WTC11 (cell line): ENCODE measurements around the gene MIPEP. TPM values are rescaled to one million over a fixed set of nuclear protein-coding genes. Genes with fewer than 3 reads are reported as not detected.

Source experiments
- ATAC-seq: fragments of 200-7000 bp; cut with Tn5 transposase; 2 replicates; pipeline ENCODE4 v1.10.0; 2021; ENCODE audit warnings: mild to moderate bottlenecking, moderate library complexity
- CTCF ChIA-PET: fragments of 300-600 bp; sonication (Branson Sonifier 250); formaldehyde crosslinking; loops from one replicate; lab custom pipeline; 2021; ENCODE audit warnings: antibody characterized with exemption; lab: Charles Lee
- POLR2A ChIA-PET: fragments of 350-600 bp; sonication (Branson Sonifier 250); formaldehyde crosslinking; loops from one replicate; lab custom pipeline; 2021; ENCODE audit warnings: antibody characterized with exemption; lab: Charles Lee
- DNase-seq: peaks from one replicate; pipeline ENCODE4 v3.0.0; 2021; ENCODE audit warnings: low spot score
- H3K27ac Mint-ChIP-seq: 2 replicates; pipeline ENCODE4 v1.8.0; 2021; ENCODE audit warnings: mixed read lengths
- H3K27me3 Mint-ChIP-seq: 2 replicates; pipeline ENCODE4 v1.8.0; 2021; ENCODE audit warnings: low read depth, mild to moderate bottlenecking, moderate library complexity, mixed read lengths
- H3K36me3 Mint-ChIP-seq: 2 replicates; pipeline ENCODE4 v1.8.0; 2021; ENCODE audit warnings: mixed read lengths
- H3K4me1 Mint-ChIP-seq: 2 replicates; pipeline ENCODE4 v1.8.0; 2022; ENCODE audit warnings: mixed read lengths
- H3K4me3 Mint-ChIP-seq: 2 replicates; pipeline ENCODE4 v1.8.0; 2021; ENCODE audit warnings: mild to moderate bottlenecking, moderate library complexity, mixed read lengths
- H3K9me3 Mint-ChIP-seq: 2 replicates; pipeline ENCODE4 v1.8.0; 2021; ENCODE audit warnings: mixed read lengths
- CBFB ChIP-seq: sonication (generic); formaldehyde crosslinking; IDR thresholded peaks from 2 replicates; pipeline ENCODE4 v1.8.1; 2022; ENCODE audit warnings: mild to moderate bottlenecking, low read depth, missing genetic modification reagents
- CREM ChIP-seq: sonication (generic); formaldehyde crosslinking; IDR thresholded peaks from 2 replicates; pipeline ENCODE4 v1.8.1; 2022; ENCODE audit warnings: mild to moderate bottlenecking, missing genetic modification reagents, moderate library complexity
- E2F5 ChIP-seq: sonication (generic); formaldehyde crosslinking; IDR thresholded peaks from 2 replicates; pipeline ENCODE4 v1.8.1; 2022; ENCODE audit warnings: mild to moderate bottlenecking, moderate library complexity, missing genetic modification reagents
- EMX1 ChIP-seq: fragments of 250-450 bp; sonication (Bioruptor Pico); IDR thresholded peaks from 2 replicates; pipeline ENCODE4 v1.8.0; 2021; ENCODE audit warnings: mild to moderate bottlenecking
- ERG ChIP-seq: fragments of 250-450 bp; sonication (Bioruptor Pico); IDR thresholded peaks from 2 replicates; pipeline ENCODE4 v1.8.0; 2021; ENCODE audit warnings: mild to moderate bottlenecking
- ETV6 ChIP-seq: sonication (generic); formaldehyde crosslinking; IDR thresholded peaks from 2 replicates; pipeline ENCODE4 v1.8.1; 2022; ENCODE audit warnings: mild to moderate bottlenecking, missing genetic modification reagents
- IRF1 ChIP-seq: sonication (generic); formaldehyde crosslinking; IDR thresholded peaks from 2 replicates; pipeline ENCODE4 v1.8.0; 2023; ENCODE audit warnings: missing genetic modification reagents
- JAZF1 ChIP-seq: fragments of 250-450 bp; sonication (Bioruptor Pico); IDR thresholded peaks from 2 replicates; pipeline ENCODE4 v1.9.0; 2021; ENCODE audit warnings: moderate library complexity, mild to moderate bottlenecking, inconsistent platforms
- MYBL2 ChIP-seq: sonication (generic); formaldehyde crosslinking; IDR thresholded peaks from 2 replicates; pipeline ENCODE4 v1.8.1; 2023; ENCODE audit warnings: mild to moderate bottlenecking, moderate library complexity, missing genetic modification reagents
- OVOL2 ChIP-seq: fragments of 250-450 bp; sonication (Bioruptor Pico); IDR thresholded peaks from 2 replicates; pipeline ENCODE4 v1.9.0; 2021; ENCODE audit warnings: mild to moderate bottlenecking, borderline replicate concordance
- PREB ChIP-seq: sonication (generic); formaldehyde crosslinking; IDR thresholded peaks from 2 replicates; pipeline ENCODE4 v1.8.1; 2022; ENCODE audit warnings: mild to moderate bottlenecking, missing genetic modification reagents, moderate library complexity, borderline replicate concordance
- ZBTB21 ChIP-seq: sonication (generic); formaldehyde crosslinking; IDR thresholded peaks from 2 replicates; pipeline ENCODE4 v1.8.1; 2023; ENCODE audit warnings: mild to moderate bottlenecking, missing genetic modification reagents, borderline replicate concordance
- ZBTB43 ChIP-seq: sonication (generic); formaldehyde crosslinking; IDR thresholded peaks from 2 replicates; pipeline ENCODE4 v1.8.1; 2023; ENCODE audit warnings: mild to moderate bottlenecking, missing genetic modification reagents
- ZNF219 ChIP-seq: sonication (generic); formaldehyde crosslinking; IDR thresholded peaks from 2 replicates; pipeline ENCODE4 v1.8.0; 2023; ENCODE audit warnings: missing genetic modification reagents, mild to moderate bottlenecking, borderline replicate concordance
- ZNF263 ChIP-seq: sonication (generic); formaldehyde crosslinking; IDR thresholded peaks from 2 replicates; pipeline ENCODE4 v1.8.1; 2022; ENCODE audit warnings: low read depth, mild to moderate bottlenecking, moderate library complexity, missing genetic modification reagents
- ZNF281 ChIP-seq: sonication (generic); formaldehyde crosslinking; IDR thresholded peaks from 2 replicates; pipeline ENCODE4 v1.8.0; 2023; ENCODE audit warnings: mild to moderate bottlenecking, missing genetic modification reagents
- ZNF317 ChIP-seq: sonication (generic); formaldehyde crosslinking; IDR thresholded peaks from 2 replicates; pipeline ENCODE4 v1.8.1; 2023; ENCODE audit warnings: low read depth, mild to moderate bottlenecking, moderate library complexity, missing genetic modification reagents, borderline replicate concordance
- ZNF423 ChIP-seq: fragments of 250-450 bp; sonication (Bioruptor Pico); IDR thresholded peaks from 2 replicates; pipeline ENCODE4 v2.1.2; 2022; ENCODE audit warnings: mild to moderate bottlenecking, moderate library complexity
- total RNA-seq: library from RNA; stranded (reverse); gene quantifications from 3 replicates; pipeline ENCODE4 v1.2.3, GENCODE V29; 2021
- TF ChIP-seq, protein P1 (sequence below): sonication (generic); formaldehyde crosslinking; IDR thresholded peaks from 2 replicates; pipeline ENCODE4 v1.8.0; 2022; ENCODE audit warnings: missing genetic modification reagents
- TF ChIP-seq, protein P2 (sequence below): fragments of 250-450 bp; sonication (Bioruptor Pico); conservative IDR thresholded peaks from 2 replicates; pipeline ENCODE4 v1.9.0; 2021; ENCODE audit warnings: mild to moderate bottlenecking

MIPEP gene
- total RNA-seq, 1 experiment from 2014 or later: 30.5 TPM

DNA sequence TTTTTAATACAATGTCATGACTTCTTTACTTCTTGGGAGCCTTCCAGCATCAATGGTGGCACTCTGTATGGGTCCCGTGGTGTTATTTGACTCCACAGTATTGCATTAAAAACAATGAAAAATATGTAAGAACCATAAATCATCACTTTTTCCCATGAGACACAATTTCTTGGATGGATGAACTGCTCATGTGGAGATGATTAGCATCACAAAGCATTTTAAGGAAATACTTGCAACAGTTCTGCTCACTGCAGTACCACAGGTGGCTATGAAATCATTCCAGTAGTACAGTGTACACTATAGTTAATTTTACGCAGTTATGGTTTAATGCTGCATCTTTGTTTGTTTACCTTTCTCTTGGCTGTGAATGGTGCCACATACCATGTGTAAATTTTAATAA, 45.3 kb upstream of the MIPEP start:
- H3K4me1 Mint-ChIP-seq: no peaks in the 10 kb centered on the region
- H3K4me3 Mint-ChIP-seq: no peak overlapping the region
- ATAC-seq (no peak), DNase-seq (no peak)
- ChIA-PET POLR2A (no interaction called here), CTCF (no interaction called here)
- H3K36me3 Mint-ChIP-seq: peaks cover 19% of the 10 kb centered on the region
- H3K27ac Mint-ChIP-seq: no peak overlapping the region
- H3K9me3 Mint-ChIP-seq: peaks cover 30% of the 10 kb centered on the region
- peaks cover 3% of the 10 kb centered on the region; the same call in 1 of the 2 replicates for H3K27me3 Mint-ChIP-seq
- TF ChIP-seq IRF1 (CRISPR knock-in tag) (no peak), ZBTB21 (no peak), CBFB (CRISPR knock-in tag) (no peak), ZNF423 (CRISPR knock-in tag) (no peak), OVOL2 (CRISPR knock-in tag) (no peak), MYBL2 (no peak), ZBTB43 (CRISPR knock-in tag) (no peak), ERG (CRISPR knock-in tag) (no peak), E2F5 (CRISPR knock-in tag) (no peak)
- TF ChIP-seq, all 79 proteins: peak for 0

DNA sequence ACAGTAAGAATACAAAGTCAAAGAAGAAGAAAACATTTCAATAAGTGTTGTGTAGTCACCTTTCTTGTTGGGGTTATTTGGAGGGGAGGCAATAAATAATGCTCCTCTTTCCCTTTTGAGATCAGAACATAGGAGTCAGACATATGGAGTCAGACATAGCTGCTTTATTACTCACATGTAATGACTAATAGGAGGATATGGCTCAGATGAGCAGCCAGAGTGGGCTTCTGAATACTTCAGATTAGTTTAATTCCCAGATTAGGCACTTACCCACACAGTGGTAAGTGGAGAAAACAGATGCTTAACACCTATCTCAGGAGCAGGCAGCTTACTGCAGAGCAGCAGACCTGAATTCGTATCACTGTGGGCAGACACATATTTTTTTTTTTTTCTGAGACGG, 39.8 kb upstream of the MIPEP start:
- no peaks in the 10 kb centered on the region for H3K9me3 Mint-ChIP-seq
- no peak for TF ChIP-seq EMX1 (CRISPR knock-in tag)
- TF ChIP-seq PREB (CRISPR knock-in tag): no peak
- TF ChIP-seq, protein P1, sequence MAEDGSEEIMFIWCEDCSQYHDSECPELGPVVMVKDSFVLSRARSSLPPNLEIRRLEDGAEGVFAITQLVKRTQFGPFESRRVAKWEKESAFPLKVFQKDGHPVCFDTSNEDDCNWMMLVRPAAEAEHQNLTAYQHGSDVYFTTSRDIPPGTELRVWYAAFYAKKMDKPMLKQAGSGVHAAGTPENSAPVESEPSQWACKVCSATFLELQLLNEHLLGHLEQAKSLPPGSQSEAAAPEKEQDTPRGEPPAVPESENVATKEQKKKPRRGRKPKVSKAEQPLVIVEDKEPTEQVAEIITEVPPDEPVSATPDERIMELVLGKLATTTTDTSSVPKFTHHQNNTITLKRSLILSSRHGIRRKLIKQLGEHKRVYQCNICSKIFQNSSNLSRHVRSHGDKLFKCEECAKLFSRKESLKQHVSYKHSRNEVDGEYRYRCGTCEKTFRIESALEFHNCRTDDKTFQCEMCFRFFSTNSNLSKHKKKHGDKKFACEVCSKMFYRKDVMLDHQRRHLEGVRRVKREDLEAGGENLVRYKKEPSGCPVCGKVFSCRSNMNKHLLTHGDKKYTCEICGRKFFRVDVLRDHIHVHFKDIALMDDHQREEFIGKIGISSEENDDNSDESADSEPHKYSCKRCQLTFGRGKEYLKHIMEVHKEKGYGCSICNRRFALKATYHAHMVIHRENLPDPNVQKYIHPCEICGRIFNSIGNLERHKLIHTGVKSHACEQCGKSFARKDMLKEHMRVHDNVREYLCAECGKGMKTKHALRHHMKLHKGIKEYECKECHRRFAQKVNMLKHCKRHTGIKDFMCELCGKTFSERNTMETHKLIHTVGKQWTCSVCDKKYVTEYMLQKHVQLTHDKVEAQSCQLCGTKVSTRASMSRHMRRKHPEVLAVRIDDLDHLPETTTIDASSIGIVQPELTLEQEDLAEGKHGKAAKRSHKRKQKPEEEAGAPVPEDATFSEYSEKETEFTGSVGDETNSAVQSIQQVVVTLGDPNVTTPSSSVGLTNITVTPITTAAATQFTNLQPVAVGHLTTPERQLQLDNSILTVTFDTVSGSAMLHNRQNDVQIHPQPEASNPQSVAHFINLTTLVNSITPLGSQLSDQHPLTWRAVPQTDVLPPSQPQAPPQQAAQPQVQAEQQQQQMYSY: no peak
- TF ChIP-seq ETV6 (CRISPR knock-in tag): no peak
- no peak for TF ChIP-seq ZNF219 (CRISPR knock-in tag)
- no peak for TF ChIP-seq CREM (CRISPR knock-in tag)
- no peak for TF ChIP-seq JAZF1 (CRISPR knock-in tag)
- TF ChIP-seq, protein P2, sequence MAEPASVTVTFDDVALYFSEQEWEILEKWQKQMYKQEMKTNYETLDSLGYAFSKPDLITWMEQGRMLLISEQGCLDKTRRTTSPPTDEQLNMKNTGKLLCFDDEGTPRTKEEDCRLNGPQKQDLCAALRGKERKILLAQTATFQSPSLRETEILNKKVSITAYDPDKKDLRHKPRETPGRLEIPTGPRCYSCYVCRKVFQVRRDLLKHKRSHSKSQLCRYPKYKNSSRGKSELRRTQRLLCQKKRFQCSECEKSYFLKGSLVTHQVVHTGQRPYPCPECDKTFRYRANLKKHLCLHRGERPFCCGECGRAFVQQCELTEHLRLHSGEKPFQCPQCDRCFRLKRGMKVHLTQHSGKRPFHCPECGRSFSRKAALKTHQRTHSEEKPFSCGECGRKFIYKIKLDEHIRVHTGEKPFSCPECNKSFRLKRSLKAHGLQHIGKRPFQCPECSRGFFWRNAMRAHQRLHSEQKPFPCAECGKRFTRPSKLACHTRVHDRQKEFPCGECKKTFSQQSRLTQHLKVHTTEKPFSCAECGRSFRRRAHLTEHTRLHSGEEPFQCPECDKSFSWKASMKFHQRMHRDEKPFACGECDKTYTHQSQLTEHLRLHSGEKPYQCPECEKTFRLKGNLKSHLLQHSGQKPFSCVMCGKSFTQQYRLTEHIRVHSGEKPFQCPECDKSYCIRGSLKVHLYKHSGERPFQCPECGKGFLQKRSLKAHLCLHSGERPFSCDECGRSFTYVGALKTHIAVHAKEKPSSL (CRISPR knock-in tag): no peak
- no peak for TF ChIP-seq ZNF281 (CRISPR knock-in tag)
- TF ChIP-seq ZNF317: no peak
- TF ChIP-seq ZNF263 (CRISPR knock-in tag): no peak
- H3K27ac Mint-ChIP-seq: no peak overlapping the region
- ATAC-seq: no peak
- H3K36me3 Mint-ChIP-seq: no peaks in the 10 kb centered on the region
- H3K4me1 Mint-ChIP-seq: no peaks in the 10 kb centered on the region
- ChIA-PET POLR2A (no interaction called here), CTCF (no interaction called here)
- no peaks in the 10 kb centered on the region for H3K27me3 Mint-ChIP-seq
- DNase-seq: no peak
- no peak overlapping the region for H3K4me3 Mint-ChIP-seq
